BE2C (cell line): ENCODE data around the gene VENTX.

Experiments
- DNase-seq: peaks from one replicate; pipeline ENCODE4 v3.0.0-alpha.2; 2020
- H3K27me3 ChIP-seq: fragments of 250-450 bp; sonication (Bioruptor Pico); 2 replicates; pipeline ENCODE4 v1.5.1; 2020; ENCODE audit warnings: mild to moderate bottlenecking
- H3K36me3 ChIP-seq: fragments of 250-450 bp; sonication (Bioruptor Pico); 2 replicates; pipeline ENCODE4 v1.5.1; 2020; ENCODE audit warnings: mild to moderate bottlenecking
- H3K4me1 ChIP-seq: fragments of 250-450 bp; sonication (Bioruptor Pico); 2 replicates; pipeline ENCODE4 v1.5.1; 2020
- H3K4me3 ChIP-seq: 2 replicates; pipeline ENCODE4 v1.5.1; 2011; ENCODE audit warnings: low read depth, low read length
- H3K9me3 ChIP-seq: fragments of 250-450 bp; sonication (Bioruptor Pico); 2 replicates; pipeline ENCODE4 v1.5.1; 2020
- TF ChIP-seq, protein P1 (sequence below): IDR thresholded peaks from 2 replicates; pipeline ENCODE4 v1.5.1; 2012; ENCODE audit warnings: mild to moderate bottlenecking, low read depth, low read length

Gene VENTX

DNA sequence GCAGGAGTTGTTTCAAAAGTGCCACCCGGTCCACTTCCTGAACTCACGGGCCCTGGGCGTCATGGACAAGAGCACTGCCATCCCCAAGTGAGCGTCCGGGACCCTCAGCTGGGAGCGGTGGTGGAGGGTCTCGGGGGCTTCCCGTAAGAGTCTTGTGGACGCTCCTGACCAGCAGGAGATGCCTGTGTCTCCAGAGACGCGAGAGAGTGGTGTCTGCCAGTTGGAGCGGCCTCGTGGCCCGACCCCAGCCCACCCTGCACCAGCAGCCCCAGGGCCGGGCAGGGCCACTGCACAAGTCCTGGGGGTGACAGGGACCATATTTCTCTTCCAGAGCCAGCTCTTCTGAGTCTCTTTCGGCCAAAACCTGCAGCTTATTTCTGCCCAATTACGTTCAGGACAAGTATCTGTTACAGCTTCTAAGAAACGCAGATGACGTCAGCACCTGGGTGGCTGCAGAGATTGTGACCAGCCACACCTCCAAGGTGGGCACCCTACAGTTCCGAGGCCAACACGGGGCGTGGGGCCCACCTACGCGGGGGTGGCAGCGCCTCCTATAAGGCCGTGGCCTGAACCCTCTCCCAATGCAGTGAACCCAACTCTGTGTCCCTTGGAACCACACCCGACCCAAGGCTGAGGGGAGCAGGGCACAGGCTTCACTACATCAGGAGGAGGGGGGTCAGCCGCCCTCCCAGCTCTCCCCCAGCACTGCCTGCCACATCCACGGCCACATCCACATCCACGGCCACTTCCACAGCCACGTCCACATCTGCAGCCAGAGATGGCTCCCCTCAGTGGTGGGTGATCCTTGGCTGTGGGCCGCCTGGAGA lies 23.8 kb upstream of the VENTX start:
- Histone ChIP-seq H3K36me3 (no peaks in the 10 kb centered on the region), H3K4me1 (no peaks in the 10 kb centered on the region), H3K27me3 (peaks cover 30% of the 10 kb centered on the region), H3K4me3 (no peak overlapping the region), H3K9me3 (no peaks in the 10 kb centered on the region)
- TF ChIP-seq, protein P1, sequence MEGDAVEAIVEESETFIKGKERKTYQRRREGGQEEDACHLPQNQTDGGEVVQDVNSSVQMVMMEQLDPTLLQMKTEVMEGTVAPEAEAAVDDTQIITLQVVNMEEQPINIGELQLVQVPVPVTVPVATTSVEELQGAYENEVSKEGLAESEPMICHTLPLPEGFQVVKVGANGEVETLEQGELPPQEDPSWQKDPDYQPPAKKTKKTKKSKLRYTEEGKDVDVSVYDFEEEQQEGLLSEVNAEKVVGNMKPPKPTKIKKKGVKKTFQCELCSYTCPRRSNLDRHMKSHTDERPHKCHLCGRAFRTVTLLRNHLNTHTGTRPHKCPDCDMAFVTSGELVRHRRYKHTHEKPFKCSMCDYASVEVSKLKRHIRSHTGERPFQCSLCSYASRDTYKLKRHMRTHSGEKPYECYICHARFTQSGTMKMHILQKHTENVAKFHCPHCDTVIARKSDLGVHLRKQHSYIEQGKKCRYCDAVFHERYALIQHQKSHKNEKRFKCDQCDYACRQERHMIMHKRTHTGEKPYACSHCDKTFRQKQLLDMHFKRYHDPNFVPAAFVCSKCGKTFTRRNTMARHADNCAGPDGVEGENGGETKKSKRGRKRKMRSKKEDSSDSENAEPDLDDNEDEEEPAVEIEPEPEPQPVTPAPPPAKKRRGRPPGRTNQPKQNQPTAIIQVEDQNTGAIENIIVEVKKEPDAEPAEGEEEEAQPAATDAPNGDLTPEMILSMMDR: no peak
- no peak for DNase-seq

DNA sequence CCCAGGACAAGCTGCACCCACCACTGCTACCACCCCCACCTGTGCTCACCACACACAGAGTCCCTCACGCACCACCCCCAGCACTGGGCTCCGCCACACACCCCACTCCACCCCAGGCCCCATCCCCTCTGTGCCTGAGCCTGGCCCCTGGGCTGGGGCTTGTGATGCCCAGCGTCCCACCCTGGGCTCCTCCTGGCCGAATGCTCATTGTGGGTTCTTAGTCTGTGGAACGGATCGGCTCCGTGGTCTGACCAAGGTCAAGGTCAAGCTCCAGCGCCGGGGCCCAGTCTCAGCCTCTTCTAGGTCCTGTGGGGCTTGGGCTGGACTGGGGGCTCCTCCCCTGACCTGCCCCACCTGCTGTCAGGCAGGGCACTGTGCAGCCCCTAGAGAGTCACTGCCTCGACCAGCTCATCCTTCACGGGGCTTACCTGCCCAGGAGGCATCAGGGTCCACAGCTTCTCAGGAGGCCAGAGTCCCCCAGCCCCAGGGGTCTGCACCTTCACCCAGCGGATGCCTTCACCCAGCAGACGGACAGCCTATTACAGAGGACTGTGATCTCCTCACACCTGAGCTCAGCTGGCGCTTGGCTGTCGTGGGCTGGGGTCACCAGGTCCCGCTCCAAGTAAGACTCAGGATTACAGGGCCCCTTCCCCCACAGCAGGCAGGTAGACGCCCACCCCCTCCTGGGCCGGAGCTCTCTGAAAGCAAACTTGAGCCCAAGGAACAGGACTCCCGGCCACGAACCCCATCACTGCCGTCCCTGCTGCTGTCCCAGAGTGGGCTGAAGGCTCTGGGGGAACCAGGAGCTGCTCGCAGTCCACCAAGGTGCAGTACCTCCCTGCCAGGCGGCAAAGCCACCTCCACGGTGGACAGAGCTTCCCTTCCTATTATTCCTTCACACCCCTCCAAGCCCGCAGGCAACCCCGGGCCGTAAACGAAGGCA lies 22.9 kb upstream of the VENTX start:
- TF ChIP-seq, protein P1: no peak
- Histone ChIP-seq H3K4me1 (no peaks in the 10 kb centered on the region), H3K4me3 (no peak overlapping the region), H3K36me3 (no peaks in the 10 kb centered on the region), H3K27me3 (peaks cover 37% of the 10 kb centered on the region), H3K9me3 (no peaks in the 10 kb centered on the region)
- no peak for DNase-seq

DNA sequence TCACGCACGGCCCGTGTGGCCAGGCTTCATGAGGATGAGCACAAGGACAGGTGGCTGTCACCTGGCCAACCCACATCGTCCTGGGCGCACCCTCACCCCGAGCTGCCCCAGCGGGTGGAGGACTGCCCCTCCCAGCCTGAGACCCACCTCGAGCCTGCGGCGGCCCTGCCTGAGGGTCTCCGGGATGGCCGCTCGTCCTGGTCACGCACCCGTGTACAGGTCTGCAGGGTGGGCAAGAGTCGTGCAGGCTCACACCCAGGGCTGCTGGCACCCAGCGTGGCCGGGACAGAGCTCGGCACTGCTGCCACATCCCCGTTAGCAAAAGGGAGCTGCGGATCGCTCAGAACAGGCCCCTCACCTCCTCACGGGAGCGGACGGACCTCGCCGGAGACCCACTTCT lies 22.1 kb upstream of the VENTX start:
- peaks cover 37% of the 10 kb centered on the region for H3K27me3 ChIP-seq
- TF ChIP-seq, protein P1: no peak

DNA sequence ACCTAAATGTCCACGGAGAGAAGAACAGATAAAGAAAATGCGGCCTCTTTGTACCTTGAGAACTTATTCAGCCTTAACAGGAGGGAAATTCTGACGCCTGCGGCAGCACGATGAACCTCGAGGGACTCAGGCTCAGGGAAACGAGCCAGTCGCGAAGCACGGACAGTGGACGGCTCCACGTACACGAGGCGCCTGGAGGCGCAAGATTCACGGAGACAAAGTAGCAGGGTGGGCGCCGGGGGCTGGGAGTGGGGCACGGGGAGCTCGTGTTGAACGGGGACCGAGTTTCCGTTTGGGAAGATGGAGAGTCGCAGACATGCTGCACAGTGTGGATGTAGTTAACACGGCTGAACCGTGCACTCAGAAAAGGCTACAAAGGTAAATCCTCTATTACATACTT lies 20.9 kb upstream of the VENTX start:
- Histone ChIP-seq H3K36me3 (no peaks in the 10 kb centered on the region), H3K4me1 (no peaks in the 10 kb centered on the region), H3K9me3 (no peaks in the 10 kb centered on the region), H3K27me3 (peaks cover 37% of the 10 kb centered on the region), H3K4me3 (no peak overlapping the region)
- TF ChIP-seq, protein P1: no peak
- DNase-seq: no peak

More for the DNA sequence above, 22.1 kb upstream of the VENTX start:
- no peaks in the 10 kb centered on the region for H3K4me1 ChIP-seq
- H3K4me3 ChIP-seq: no peak overlapping the region
- H3K36me3 ChIP-seq: no peaks in the 10 kb centered on the region
- DNase-seq: no peak
- H3K9me3 ChIP-seq: no peaks in the 10 kb centered on the region

DNA sequence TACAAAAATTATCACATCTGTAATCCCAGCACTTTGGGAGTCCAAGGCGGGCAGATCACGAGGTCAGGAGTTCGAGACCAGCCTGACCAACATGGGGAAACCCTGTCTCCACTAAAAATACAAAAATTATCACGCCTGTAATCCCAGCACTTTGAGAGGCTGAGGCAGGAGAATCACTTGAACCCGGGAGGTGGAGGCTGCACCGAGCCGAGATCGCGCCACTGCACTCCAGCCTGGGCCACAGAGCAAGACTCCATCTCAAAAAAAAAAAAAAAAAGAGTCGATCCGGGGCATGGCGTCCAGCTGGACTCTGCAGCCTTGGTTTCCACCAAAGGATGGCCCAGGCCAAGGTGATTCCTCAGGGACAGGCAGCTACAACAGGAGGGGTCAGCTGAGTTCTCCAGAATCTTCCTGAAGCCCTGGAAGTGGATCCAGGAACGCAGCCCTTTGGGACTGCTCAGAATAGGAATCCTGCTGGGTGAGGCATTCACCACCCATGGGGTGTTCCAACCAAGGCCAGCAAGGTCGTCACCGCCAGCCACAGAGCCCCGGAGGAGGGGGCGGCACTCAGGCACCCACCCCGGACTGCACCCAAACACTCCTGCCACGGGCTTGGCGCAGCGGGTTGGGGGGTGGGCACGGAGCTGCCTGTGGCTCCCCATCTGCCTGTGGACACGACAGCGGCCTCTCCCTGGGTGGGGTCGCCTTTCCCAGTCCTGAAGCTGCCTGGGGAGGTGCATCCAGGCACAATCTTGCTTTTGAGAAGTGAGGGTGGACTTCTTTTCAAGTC lies 19.7 kb upstream of the VENTX start:
- peaks cover 37% of the 10 kb centered on the region for H3K27me3 ChIP-seq
- TF ChIP-seq, protein P1: no peak

More for the DNA sequence above, 19.7 kb upstream of the VENTX start:
- no peaks in the 10 kb centered on the region for H3K36me3 ChIP-seq
- DNase-seq: no peak
- H3K9me3 ChIP-seq: no peaks in the 10 kb centered on the region
- H3K4me3 ChIP-seq: no peak overlapping the region
- H3K4me1 ChIP-seq: no peaks in the 10 kb centered on the region
